Fibroblast of skin of left quadriceps (primary cell): ENCODE data around the gene MLH3.
"Not testable (repeated sequence)": the region's sequence is repeated elsewhere in the genome, so short reads cannot be mapped to it uniquely, and the experiment has no call there.

Experiments used
- DNase-seq, 2 experiments: peaks; one replicate each; pipeline ENCODE4 v3.0.0-alpha.2; 2013; ENCODE audit warnings: low read depth in 2 of 2

Gene MLH3

GRCh38 chr14:75050852-75051555 is at the start of gene MLH3:
MLH3 (minus strand) TSS chr14:75051467; CDS start chr14:75049655, 1,812 bp downstream.
- DNase-seq: peak in 1 of 2 experiments; percentile 57

- no peak for DNase-seq
Observed at GRCh38 chr14:75098682-75099081, 47.4 kb upstream of the MLH3 start.

GRCh38 chr14:75098212-75098611 is 46.9 kb upstream of the MLH3 start:
- DNase-seq: no peak

GRCh38 chr14:75096959-75097358 is 45.7 kb upstream of the MLH3 start:
- DNase-seq: no peak

GRCh38 chr14:75095690-75096089 is 44.4 kb upstream of the MLH3 start:
- DNase-seq: no peak

- DNase-seq: peak; percentile 62 to 64
Observed at GRCh38 chr14:75094896-75095295, 43.6 kb upstream of the MLH3 start.

GRCh38 chr14:75092698-75093097 is 41.4 kb upstream of the MLH3 start:
- DNase-seq: no peak

- no peak for DNase-seq
Observed at GRCh38 chr14:75091251-75091650, 40.0 kb upstream of the MLH3 start.

- no peak for DNase-seq
Observed at GRCh38 chr14:75090353-75090752, 39.1 kb upstream of the MLH3 start.

- peak in 1 of 2 experiments; percentile 36 for DNase-seq
Observed at GRCh38 chr14:75088566-75089373, 37.5 kb upstream of the MLH3 start.

GRCh38 chr14:75088153-75088552 is 36.9 kb upstream of the MLH3 start:
- no peak for DNase-seq

- no peak for DNase-seq
Observed at GRCh38 chr14:75084513-75084912, 33.2 kb upstream of the MLH3 start.

GRCh38 chr14:75083271-75083670 is 32.0 kb upstream of the MLH3 start:
- no peak for DNase-seq

- DNase-seq: no peak
Observed at GRCh38 chr14:75081660-75082229, 30.5 kb upstream of the MLH3 start.

GRCh38 chr14:75079521-75079920 is 28.3 kb upstream of the MLH3 start:
- no peak for DNase-seq

GRCh38 chr14:75077794-75078193 is 26.5 kb upstream of the MLH3 start:
- DNase-seq: no peak

GRCh38 chr14:75070383-75070782 is 19.1 kb upstream of the MLH3 start:
- no peak for DNase-seq

- DNase-seq: no peak
Observed at GRCh38 chr14:75069811-75070145, 18.5 kb upstream of the MLH3 start.

- DNase-seq: peak in 1 of 2 experiments; percentile 45
Observed at GRCh38 chr14:75069121-75069810, 18.0 kb upstream of the MLH3 start, which contains the start of gene ZC2HC1C. ZC2HC1C (plus strand) TSS chr14:75069641; CDS start chr14:75070574, 933 bp downstream.

- DNase-seq: no peak
Observed at GRCh38 chr14:75068294-75069120, 17.2 kb upstream of the MLH3 start.

GRCh38 chr14:75067765-75068164 is 16.5 kb upstream of the MLH3 start:
- not testable (repeated sequence) for DNase-seq
